DOHH2 (cell line): ENCODE data around the gene NEURL1.

ENCODE experiments used
- CTCF ChIP-seq: fragments of 200-600 bp; sonication (generic); IDR thresholded peaks from one replicate; pipeline ENCODE4 v1.5.1; 2014; ENCODE audit warnings: antibody characterized with exemption, mild to moderate bottlenecking, low read depth, low read length; ENCODE audit not compliant: poor library complexity, severe bottlenecking
- EZH2phosphoT487 ChIP-seq: fragments of 200-600 bp; sonication (generic); IDR thresholded peaks from 2 replicates; pipeline ENCODE4 v1.6.1; 2017; ENCODE audit warnings: borderline replicate concordance, mild to moderate bottlenecking, antibody characterized with exemption, low read length, moderate library complexity, mixed read lengths

GRCh38 chr10:103622286-103622685 lies 128.8 kb downstream of the NEURL1 start:
- TF ChIP-seq CTCF (no peak), EZH2phosphoT487 (no peak)
